ENCODE data around the gene KIF18B.

KIF18B gene

GRCh38 chr17:44933824-44934744 is 13.5 kb downstream of the KIF18B start:
- DNase-seq = no peak

GRCh38 chr17:44932787-44933097 is 14.8 kb downstream of the KIF18B start:
- no peak for DNase-seq

GRCh38 chr17:44932096-44932786 is 15.3 kb downstream of the KIF18B start:
- DNase-seq = peak; percentile 10

- no peak for DNase-seq
Measured at GRCh38 chr17:44931376-44931775, 16.2 kb downstream of the KIF18B start.

GRCh38 chr17:44930667-44931066 is 16.9 kb downstream of the KIF18B start:
- no peak for DNase-seq

- DNase-seq = peak; percentile 16
Measured at GRCh38 chr17:44928950-44929720, 18.4 kb downstream of the KIF18B start.

- DNase-seq = peak; percentile 8
Measured at GRCh38 chr17:44928136-44928535, 19.4 kb downstream of the KIF18B start.

- DNase-seq = peak; percentile 15
Measured at GRCh38 chr17:44927696-44928095, 19.9 kb downstream of the KIF18B start.

- peak; percentile 15 for DNase-seq
Measured at GRCh38 chr17:44926821-44927525, 20.6 kb downstream of the KIF18B start.

- DNase-seq = peak; percentile 15
Measured at GRCh38 chr17:44925731-44926697, 21.6 kb downstream of the KIF18B start.

- DNase-seq = no peak
Measured at GRCh38 chr17:44924107-44924544, 23.4 kb downstream of the KIF18B start.

GRCh38 chr17:44922746-44923470 is 24.7 kb downstream of the KIF18B start:
- DNase-seq = peak; percentile 18

- DNase-seq = peak; percentile 18
Measured at GRCh38 chr17:44922136-44922535, 25.4 kb downstream of the KIF18B start.

- peak; percentile 33 for DNase-seq
Measured at GRCh38 chr17:44921122-44921882, 26.3 kb downstream of the KIF18B start.

GRCh38 chr17:44920565-44920940 is 27.0 kb downstream of the KIF18B start:
- DNase-seq = peak; percentile 29

GRCh38 chr17:44919885-44920564 is 27.5 kb downstream of the KIF18B start:
- DNase-seq = peak; percentile 87

GRCh38 chr17:44919411-44919810 is 28.2 kb downstream of the KIF18B start:
- DNase-seq = no peak

GRCh38 chr17:44918006-44918405 is 29.6 kb downstream of the KIF18B start:
- DNase-seq = no peak

- DNase-seq = peak; percentile 5
Measured at GRCh38 chr17:44917456-44917855, 30.1 kb downstream of the KIF18B start.
